ENCODE results near the gene CENPN. TPM values are rescaled to one million over a fixed set of nuclear protein-coding genes. Genes with fewer than 3 reads are reported as not detected.

Gene CENPN
- total and polyA plus RNA-seq, 2 of the 13 experiments (the other 11 are each of a cell fraction or from before 2014, with no cell fraction given) = 29.7 to 129 TPM

GRCh38 chr16:81006211-81006812, 702 bp upstream of the CENPN start (continued):
- TF ChIP-seq, protein P1, sequence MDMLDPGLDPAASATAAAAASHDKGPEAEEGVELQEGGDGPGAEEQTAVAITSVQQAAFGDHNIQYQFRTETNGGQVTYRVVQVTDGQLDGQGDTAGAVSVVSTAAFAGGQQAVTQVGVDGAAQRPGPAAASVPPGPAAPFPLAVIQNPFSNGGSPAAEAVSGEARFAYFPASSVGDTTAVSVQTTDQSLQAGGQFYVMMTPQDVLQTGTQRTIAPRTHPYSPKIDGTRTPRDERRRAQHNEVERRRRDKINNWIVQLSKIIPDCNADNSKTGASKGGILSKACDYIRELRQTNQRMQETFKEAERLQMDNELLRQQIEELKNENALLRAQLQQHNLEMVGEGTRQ (IDR thresholded peaks at IDR 0.05; ENCODE audit: low read depth, low read length) = no peak
- TF ChIP-seq, protein P1 (CRISPR knock-in tag; IDR thresholded peaks at IDR 0.05; ENCODE audit: borderline replicate concordance) = no peak
- TF ChIP-seq HCFC1 (IDR thresholded peaks at IDR 0.05; ENCODE audit: low read depth, low read length) = no peak
- no peak for TF ChIP-seq ZSCAN25 (CRISPR knock-in tag; IDR thresholded peaks at IDR 0.05)
- no peak; the same call in 1 of the 2 replicates for TF ChIP-seq LBX2 (CRISPR knock-in tag; IDR thresholded peaks at IDR 0.05; ENCODE audit: borderline replicate concordance)
- no peak; the same call in 1 of the 2 replicates for TF ChIP-seq ZNF598 (CRISPR knock-in tag; IDR thresholded peaks at IDR 0.05; ENCODE audit: borderline replicate concordance)
- no peak for TF ChIP-seq SMARCE1 (IDR thresholded peaks at IDR 0.05; ENCODE audit: borderline replicate concordance)
- TF ChIP-seq BATF2 (CRISPR knock-in tag; IDR thresholded peaks at IDR 0.05) = peak; percentile 5; the same call in 1 of the 2 replicates
- no peak for TF ChIP-seq FOXO4 (CRISPR knock-in tag; conservative IDR thresholded peaks at IDR 0.05)
- no peak for TF ChIP-seq PITX1 (CRISPR knock-in tag; IDR thresholded peaks at IDR 0.05)
- TF ChIP-seq ZSCAN21 (CRISPR knock-in tag; IDR thresholded peaks at IDR 0.05; ENCODE audit: borderline replicate concordance) = no peak
- TF ChIP-seq, protein P2, sequence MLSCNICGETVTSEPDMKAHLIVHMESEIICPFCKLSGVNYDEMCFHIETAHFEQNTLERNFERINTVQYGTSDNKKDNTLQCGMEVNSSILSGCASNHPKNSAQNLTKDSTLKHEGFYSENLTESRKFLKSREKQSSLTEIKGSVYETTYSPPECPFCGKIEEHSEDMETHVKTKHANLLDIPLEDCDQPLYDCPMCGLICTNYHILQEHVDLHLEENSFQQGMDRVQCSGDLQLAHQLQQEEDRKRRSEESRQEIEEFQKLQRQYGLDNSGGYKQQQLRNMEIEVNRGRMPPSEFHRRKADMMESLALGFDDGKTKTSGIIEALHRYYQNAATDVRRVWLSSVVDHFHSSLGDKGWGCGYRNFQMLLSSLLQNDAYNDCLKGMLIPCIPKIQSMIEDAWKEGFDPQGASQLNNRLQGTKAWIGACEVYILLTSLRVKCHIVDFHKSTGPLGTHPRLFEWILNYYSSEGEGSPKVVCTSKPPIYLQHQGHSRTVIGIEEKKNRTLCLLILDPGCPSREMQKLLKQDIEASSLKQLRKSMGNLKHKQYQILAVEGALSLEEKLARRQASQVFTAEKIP (CRISPR knock-in tag; IDR thresholded peaks at IDR 0.05; ENCODE audit: borderline replicate concordance) = no peak
- no peak; the same call in 1 of the 2 replicates for TF ChIP-seq ZNF629 (CRISPR knock-in tag; conservative IDR thresholded peaks at IDR 0.05)
- 0 out of 2 replicates have a peak, but pooled peaks have one; percentile 8 for TF ChIP-seq ZNF570 (CRISPR knock-in tag; IDR thresholded peaks at IDR 0.05; ENCODE audit: borderline replicate concordance)
- TF ChIP-seq EED (CRISPR knock-in tag; IDR thresholded peaks at IDR 0.05) = peak; percentile 8; the same call in 1 of the 2 replicates
- no peak for TF ChIP-seq ZNF260 (CRISPR knock-in tag; IDR thresholded peaks at IDR 0.05; ENCODE audit: borderline replicate concordance, low read depth)
- TF ChIP-seq FOXO1 (CRISPR knock-in tag; IDR thresholded peaks at IDR 0.05) = no peak
- TF ChIP-seq RFX5 (IDR thresholded peaks at IDR 0.05; ENCODE audit: low read depth, low read length) = no peak
- TF ChIP-seq TFDP1 (CRISPR knock-in tag; IDR thresholded peaks at IDR 0.05; ENCODE audit: borderline replicate concordance) = no peak
- TF ChIP-seq ZFY (CRISPR knock-in tag; IDR thresholded peaks at IDR 0.05) = peak; percentile 76

Measured in HepG2 (cell line).